HepG2 (cell line): Measurements from ENCODE around the gene RMND5A. TPM values are rescaled to one million over a fixed set of nuclear protein-coding genes. Genes with fewer than 3 reads are reported as not detected.
A peak's percentile ranks its signal among the peaks of the same experiment; 100 is the strongest.

Experiments used
- AHR ChIP-seq: IDR thresholded peaks from 2 replicates; pipeline ENCODE4 v1.6.1; 2018; ENCODE audit warnings: missing genetic modification reagents, missing compliant biosample characterization
- CCDC6 ChIP-seq: sonication (generic); formaldehyde crosslinking; IDR thresholded peaks from 2 replicates; pipeline ENCODE4 v1.8.1; 2022; ENCODE audit warnings: mild to moderate bottlenecking, missing genetic modification reagents, moderate library complexity
- MAFF ChIP-seq: IDR thresholded peaks from 2 replicates; pipeline ENCODE4 v1.6.1; 2011; ENCODE audit warnings: low read depth, low read length, improper control_type of control experiment
- MEIS1 ChIP-seq: sonication (generic); formaldehyde crosslinking; IDR thresholded peaks from 2 replicates; pipeline ENCODE4 v1.9.0; 2021; ENCODE audit warnings: mild to moderate bottlenecking, missing genetic modification reagents, moderate library complexity, borderline replicate concordance
- NAIF1 ChIP-seq: sonication (generic); formaldehyde crosslinking; IDR thresholded peaks from 2 replicates; pipeline ENCODE4 v1.5.0; 2020; ENCODE audit warnings: mild to moderate bottlenecking, missing genetic modification reagents, borderline replicate concordance
- PAX8 ChIP-seq: sonication (generic); formaldehyde crosslinking; IDR thresholded peaks from 2 replicates; pipeline ENCODE4 v1.8.0; 2022; ENCODE audit warnings: mild to moderate bottlenecking, missing genetic modification reagents, borderline replicate concordance
- REL ChIP-seq: sonication (generic); formaldehyde crosslinking; conservative IDR thresholded peaks from 2 replicates; pipeline ENCODE4 v1.8.0; 2022; ENCODE audit warnings: mild to moderate bottlenecking, missing genetic modification reagents, moderate library complexity
- TAF15 ChIP-seq: fragments of 200-400 bp; formaldehyde crosslinking; IDR thresholded peaks from one replicate; pipeline ENCODE4 v1.6.1; 2018; ENCODE audit warnings: mild to moderate bottlenecking, low read depth, low read length; ENCODE audit not compliant: poor library complexity, severe bottlenecking
- TRIM24 ChIP-seq: sonication (generic); formaldehyde crosslinking; IDR thresholded peaks from 2 replicates; pipeline ENCODE4 v1.8.0; 2022; ENCODE audit warnings: mild to moderate bottlenecking, missing genetic modification reagents
- ZBTB3 ChIP-seq: sonication (generic); formaldehyde crosslinking; IDR thresholded peaks from 2 replicates; pipeline ENCODE4 v1.4.0; 2020; ENCODE audit warnings: low read depth, mild to moderate bottlenecking, moderate library complexity, missing genetic modification reagents, borderline replicate concordance
- ZBTB42 ChIP-seq: sonication (generic); formaldehyde crosslinking; IDR thresholded peaks from 2 replicates; pipeline ENCODE4 v1.5.0; 2020; ENCODE audit warnings: mild to moderate bottlenecking, missing genetic modification reagents
- ZNF34 ChIP-seq: sonication (generic); formaldehyde crosslinking; IDR thresholded peaks from 2 replicates; pipeline ENCODE4 v1.4.0; 2020; ENCODE audit warnings: mild to moderate bottlenecking, missing genetic modification reagents, borderline replicate concordance
- ZNF446 ChIP-seq: sonication (generic); formaldehyde crosslinking; IDR thresholded peaks from 2 replicates; pipeline ENCODE4 v1.5.0; 2020; ENCODE audit warnings: mild to moderate bottlenecking, missing genetic modification reagents
- ZNF550 ChIP-seq: sonication (generic); formaldehyde crosslinking; IDR thresholded peaks from 2 replicates; pipeline ENCODE4 v1.4.0; 2020; ENCODE audit warnings: mild to moderate bottlenecking, missing genetic modification reagents, borderline replicate concordance
- ZNF589 ChIP-seq: sonication (generic); formaldehyde crosslinking; conservative IDR thresholded peaks from 2 replicates; pipeline ENCODE4 v1.8.0; 2022; ENCODE audit warnings: mild to moderate bottlenecking, moderate library complexity, missing genetic modification reagents
- polyA plus RNA-seq, 8 experiments: library from polyadenylated mRNA; depleted of rRNA in 3 of 8; stranded (reverse) in 7 of 8; unstranded in 1 of 8; fragments of >200 nt; fragmentation: Illumina TruSeq in 4 of 8; extraction: Trizol in 4 of 8; gene quantifications; 2 replicates each; pipeline versions ENCODE4 v1.2.1 to v1.2.3, GENCODE V29; 2011 to 2016; ENCODE audit warnings: low read depth in 4 of 8, missing spikeins in 1 of 8, mixed read lengths in 1 of 8; ENCODE audit not compliant: insufficient read depth in 1 of 8
- total RNA-seq, 5 experiments: library from RNA; depleted of rRNA; stranded (reverse); fragments of >200 nt; fragmentation: Illumina TruSeq; extraction: Trizol; gene quantifications; 2 replicates each; pipeline ENCODE4 v1.2.3, GENCODE V29; 2016; ENCODE audit warnings: low read depth in 1 of 5
- TF ChIP-seq, protein P1 (sequence below): sonication (generic); formaldehyde crosslinking; IDR thresholded peaks from 2 replicates; pipeline ENCODE4 v1.4.0; 2020; ENCODE audit warnings: missing genetic modification reagents, borderline replicate concordance
- TF ChIP-seq, protein P2 (sequence below): sonication (generic); formaldehyde crosslinking; IDR thresholded peaks from 2 replicates; pipeline ENCODE4 v1.8.0; 2022; ENCODE audit warnings: mild to moderate bottlenecking, missing genetic modification reagents, moderate library complexity
- TF ChIP-seq, protein P3 (sequence below): sonication (generic); formaldehyde crosslinking; IDR thresholded peaks from 2 replicates; pipeline ENCODE4 v1.5.0; 2020; ENCODE audit warnings: mild to moderate bottlenecking, missing genetic modification reagents
- TF ChIP-seq, protein P4 (sequence below): sonication (generic); formaldehyde crosslinking; conservative IDR thresholded peaks from 2 replicates; pipeline ENCODE4 v1.8.0; 2022; ENCODE audit warnings: low read depth, missing genetic modification reagents

The RMND5A gene
- total and polyA plus RNA-seq, 2 of the 13 experiments (the other 11 are each of a cell fraction or from before 2014, with no cell fraction given), result 31.0 to 66.4 TPM

DNA sequence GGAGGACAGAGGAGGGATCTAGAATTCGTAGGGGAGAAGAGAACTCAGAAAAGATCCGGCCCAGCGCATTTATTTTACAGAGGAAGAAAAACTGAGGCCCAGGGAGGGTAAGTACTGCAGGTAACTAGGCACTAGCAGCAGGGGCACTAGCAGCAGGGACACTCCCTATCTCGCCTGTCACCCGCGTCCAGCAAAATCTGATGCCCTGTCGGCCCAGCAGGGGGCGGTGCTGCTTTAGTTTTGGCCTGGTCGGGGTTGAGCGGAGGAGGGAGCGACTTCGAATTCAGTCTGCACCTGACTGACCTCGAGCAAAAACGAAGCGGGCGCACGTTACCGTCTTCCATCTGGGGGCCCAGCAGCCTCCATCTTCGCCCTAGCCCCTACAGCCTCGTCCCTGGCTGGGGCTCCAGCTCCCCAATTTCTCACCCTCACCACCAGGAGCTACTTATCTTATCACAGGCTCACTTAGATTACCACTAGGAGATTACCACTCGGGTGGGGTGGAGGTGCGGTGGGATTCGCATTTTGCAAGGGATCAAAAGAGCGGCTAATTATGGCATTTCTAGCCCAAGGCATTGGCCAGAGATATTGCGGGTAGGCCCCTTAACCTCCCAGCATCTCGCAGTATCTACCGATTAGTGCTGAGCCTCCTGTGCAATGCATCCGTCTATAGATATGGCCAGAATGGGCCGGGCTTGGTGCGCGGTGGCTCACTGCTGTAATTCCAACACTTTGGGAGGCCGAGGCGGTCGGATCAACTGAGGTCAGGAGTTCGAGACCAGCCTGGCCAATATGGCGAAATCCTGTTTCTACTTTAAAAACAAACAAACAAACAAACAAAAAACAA, 88.4 kb downstream of the RMND5A start (continued):
- no peak; the same call in 1 of the 2 replicates for TF ChIP-seq AHR
- TF ChIP-seq ZBTB3 (CRISPR knock-in tag), result no peak
- TF ChIP-seq MEIS1 (CRISPR knock-in tag), result peak; percentile 88; the same call in 1 of the 2 replicates
- no peak for TF ChIP-seq REL
- TF ChIP-seq, protein P1, sequence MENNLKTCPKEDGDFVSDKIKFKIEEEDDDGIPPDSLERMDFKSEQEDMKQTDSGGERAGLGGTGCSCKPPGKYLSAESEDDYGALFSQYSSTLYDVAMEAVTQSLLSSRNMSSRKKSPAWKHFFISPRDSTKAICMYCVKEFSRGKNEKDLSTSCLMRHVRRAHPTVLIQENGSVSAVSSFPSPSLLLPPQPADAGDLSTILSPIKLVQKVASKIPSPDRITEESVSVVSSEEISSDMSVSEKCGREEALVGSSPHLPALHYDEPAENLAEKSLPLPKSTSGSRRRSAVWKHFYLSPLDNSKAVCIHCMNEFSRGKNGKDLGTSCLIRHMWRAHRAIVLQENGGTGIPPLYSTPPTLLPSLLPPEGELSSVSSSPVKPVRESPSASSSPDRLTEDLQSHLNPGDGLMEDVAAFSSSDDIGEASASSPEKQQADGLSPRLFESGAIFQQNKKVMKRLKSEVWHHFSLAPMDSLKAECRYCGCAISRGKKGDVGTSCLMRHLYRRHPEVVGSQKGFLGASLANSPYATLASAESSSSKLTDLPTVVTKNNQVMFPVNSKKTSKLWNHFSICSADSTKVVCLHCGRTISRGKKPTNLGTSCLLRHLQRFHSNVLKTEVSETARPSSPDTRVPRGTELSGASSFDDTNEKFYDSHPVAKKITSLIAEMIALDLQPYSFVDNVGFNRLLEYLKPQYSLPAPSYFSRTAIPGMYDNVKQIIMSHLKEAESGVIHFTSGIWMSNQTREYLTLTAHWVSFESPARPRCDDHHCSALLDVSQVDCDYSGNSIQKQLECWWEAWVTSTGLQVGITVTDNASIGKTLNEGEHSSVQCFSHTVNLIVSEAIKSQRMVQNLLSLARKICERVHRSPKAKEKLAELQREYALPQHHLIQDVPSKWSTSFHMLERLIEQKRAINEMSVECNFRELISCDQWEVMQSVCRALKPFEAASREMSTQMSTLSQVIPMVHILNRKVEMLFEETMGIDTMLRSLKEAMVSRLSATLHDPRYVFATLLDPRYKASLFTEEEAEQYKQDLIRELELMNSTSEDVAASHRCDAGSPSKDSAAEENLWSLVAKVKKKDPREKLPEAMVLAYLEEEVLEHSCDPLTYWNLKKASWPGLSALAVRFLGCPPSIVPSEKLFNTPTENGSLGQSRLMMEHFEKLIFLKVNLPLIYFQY (CRISPR knock-in tag), result 0 out of 2 replicates have a peak, but pooled peaks have one; percentile 19
- no peak for TF ChIP-seq MAFF
- no peak for TF ChIP-seq ZNF589 (CRISPR knock-in tag)
- TF ChIP-seq ZNF446, result no peak
- TF ChIP-seq NAIF1 (CRISPR knock-in tag), result no peak
- TF ChIP-seq, protein P2, sequence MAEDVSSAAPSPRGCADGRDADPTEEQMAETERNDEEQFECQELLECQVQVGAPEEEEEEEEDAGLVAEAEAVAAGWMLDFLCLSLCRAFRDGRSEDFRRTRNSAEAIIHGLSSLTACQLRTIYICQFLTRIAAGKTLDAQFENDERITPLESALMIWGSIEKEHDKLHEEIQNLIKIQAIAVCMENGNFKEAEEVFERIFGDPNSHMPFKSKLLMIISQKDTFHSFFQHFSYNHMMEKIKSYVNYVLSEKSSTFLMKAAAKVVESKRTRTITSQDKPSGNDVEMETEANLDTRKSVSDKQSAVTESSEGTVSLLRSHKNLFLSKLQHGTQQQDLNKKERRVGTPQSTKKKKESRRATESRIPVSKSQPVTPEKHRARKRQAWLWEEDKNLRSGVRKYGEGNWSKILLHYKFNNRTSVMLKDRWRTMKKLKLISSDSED (CRISPR knock-in tag), result no peak
- no peak for TF ChIP-seq PAX8 (CRISPR knock-in tag)
- TF ChIP-seq TRIM24, result no peak
- peak; percentile 65; the same call in 1 of the 2 replicates for TF ChIP-seq CCDC6 (CRISPR knock-in tag)
- no peak for TF ChIP-seq ZNF550 (CRISPR knock-in tag)
- TF ChIP-seq, protein P3, sequence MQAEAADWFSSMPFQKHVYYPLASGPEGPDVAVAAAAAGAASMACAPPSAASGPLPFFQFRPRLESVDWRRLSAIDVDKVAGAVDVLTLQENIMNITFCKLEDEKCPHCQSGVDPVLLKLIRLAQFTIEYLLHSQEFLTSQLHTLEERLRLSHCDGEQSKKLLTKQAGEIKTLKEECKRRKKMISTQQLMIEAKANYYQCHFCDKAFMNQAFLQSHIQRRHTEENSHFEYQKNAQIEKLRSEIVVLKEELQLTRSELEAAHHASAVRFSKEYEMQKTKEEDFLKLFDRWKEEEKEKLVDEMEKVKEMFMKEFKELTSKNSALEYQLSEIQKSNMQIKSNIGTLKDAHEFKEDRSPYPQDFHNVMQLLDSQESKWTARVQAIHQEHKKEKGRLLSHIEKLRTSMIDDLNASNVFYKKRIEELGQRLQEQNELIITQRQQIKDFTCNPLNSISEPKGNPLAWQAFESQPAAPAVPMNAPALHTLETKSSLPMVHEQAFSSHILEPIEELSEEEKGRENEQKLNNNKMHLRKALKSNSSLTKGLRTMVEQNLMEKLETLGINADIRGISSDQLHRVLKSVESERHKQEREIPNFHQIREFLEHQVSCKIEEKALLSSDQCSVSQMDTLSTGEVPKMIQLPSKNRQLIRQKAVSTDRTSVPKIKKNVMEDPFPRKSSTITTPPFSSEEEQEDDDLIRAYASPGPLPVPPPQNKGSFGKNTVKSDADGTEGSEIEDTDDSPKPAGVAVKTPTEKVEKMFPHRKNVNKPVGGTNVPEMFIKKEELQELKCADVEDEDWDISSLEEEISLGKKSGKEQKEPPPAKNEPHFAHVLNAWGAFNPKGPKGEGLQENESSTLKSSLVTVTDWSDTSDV, result no peak
- TF ChIP-seq TAF15, result no peak
- 0 out of 2 replicates have a peak, but pooled peaks have one; percentile 60 for TF ChIP-seq ZBTB42 (CRISPR knock-in tag)
- TF ChIP-seq, protein P4, sequence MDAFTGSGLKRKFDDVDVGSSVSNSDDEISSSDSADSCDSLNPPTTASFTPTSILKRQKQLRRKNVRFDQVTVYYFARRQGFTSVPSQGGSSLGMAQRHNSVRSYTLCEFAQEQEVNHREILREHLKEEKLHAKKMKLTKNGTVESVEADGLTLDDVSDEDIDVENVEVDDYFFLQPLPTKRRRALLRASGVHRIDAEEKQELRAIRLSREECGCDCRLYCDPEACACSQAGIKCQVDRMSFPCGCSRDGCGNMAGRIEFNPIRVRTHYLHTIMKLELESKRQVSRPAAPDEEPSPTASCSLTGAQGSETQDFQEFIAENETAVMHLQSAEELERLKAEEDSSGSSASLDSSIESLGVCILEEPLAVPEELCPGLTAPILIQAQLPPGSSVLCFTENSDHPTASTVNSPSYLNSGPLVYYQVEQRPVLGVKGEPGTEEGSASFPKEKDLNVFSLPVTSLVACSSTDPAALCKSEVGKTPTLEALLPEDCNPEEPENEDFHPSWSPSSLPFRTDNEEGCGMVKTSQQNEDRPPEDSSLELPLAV, result no peak
- TF ChIP-seq ZNF34, result no peak
